ENCODE data around the gene CLOCK. TPM values are rescaled to one million over a fixed set of nuclear protein-coding genes. Genes with fewer than 3 reads are reported as not detected.

The CLOCK gene
- total RNA-seq, 1 experiment from 2014 or later = 37.6 TPM

Other genes starting within 250 kb of the CLOCK start
- 18.9 and 26.1 TPM in 2 replicates for gene SRD5A3, start 200.7 kb downstream of the CLOCK start, total RNA-seq (2022)
- 110 and 119 TPM in 2 replicates for gene TMEM165, start 151.0 kb downstream of the CLOCK start, total RNA-seq (2022)
- not detected in 2 replicates for gene PDCL2, start 45.3 kb upstream of the CLOCK start, total RNA-seq (2022)
- gene NMU, start 89.4 kb upstream of the CLOCK start, total RNA-seq (2022) = 4.7 and 8.5 TPM in 2 replicates